HG03342 (cell line): Measurements from ENCODE around the gene MEF2D.
A peak's percentile ranks its signal among the peaks of the same experiment; 100 is the strongest.

ENCODE experiments used
- ATAC-seq: cut with Tn5 transposase; IDR thresholded peaks from one replicate; pipeline ENCODE4 v1.9.1; 2021; ENCODE audit warnings: mild to moderate bottlenecking, moderate library complexity; ENCODE audit not compliant: unreplicated experiment

MEF2D gene

DNA sequence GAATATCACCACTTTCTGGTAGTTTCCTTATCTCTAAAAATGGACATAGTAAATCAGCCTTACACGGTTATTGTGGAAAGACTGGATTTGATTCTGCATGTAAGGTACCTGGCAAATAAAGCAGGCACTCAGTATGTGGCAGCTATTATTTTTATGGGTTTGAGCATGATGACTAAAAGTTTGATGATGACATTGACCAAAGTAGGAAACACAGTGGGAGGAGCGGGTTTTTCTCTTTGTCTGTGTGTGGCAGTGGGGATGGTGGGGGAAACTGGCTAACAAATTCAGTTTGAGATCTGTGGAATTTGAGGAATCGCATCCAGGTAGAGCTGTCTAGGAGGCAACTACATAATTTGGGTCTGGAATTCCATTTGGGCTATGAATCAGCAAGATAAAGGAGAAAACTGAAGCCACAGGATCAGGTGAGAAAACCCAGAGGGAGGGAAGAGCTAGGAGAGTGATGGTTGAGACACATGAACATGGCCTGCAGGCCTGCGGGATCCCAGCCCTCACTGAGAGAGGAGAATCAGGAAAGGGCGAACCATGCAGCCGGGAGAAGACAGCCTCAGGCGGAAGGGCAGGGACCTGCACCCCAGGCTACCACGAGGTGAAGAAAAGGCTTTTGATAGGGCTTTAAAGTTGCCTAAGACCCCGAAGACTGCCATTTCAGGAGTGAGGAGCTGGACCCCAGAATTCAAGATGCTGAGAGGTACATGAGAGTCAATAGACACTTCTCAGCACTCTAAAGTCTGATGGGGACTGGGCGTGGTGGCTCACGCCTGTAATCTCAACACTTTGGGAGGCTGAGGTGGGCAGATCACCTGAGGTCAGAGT, 52.2 kb downstream of the MEF2D start:
- no peak for ATAC-seq

DNA sequence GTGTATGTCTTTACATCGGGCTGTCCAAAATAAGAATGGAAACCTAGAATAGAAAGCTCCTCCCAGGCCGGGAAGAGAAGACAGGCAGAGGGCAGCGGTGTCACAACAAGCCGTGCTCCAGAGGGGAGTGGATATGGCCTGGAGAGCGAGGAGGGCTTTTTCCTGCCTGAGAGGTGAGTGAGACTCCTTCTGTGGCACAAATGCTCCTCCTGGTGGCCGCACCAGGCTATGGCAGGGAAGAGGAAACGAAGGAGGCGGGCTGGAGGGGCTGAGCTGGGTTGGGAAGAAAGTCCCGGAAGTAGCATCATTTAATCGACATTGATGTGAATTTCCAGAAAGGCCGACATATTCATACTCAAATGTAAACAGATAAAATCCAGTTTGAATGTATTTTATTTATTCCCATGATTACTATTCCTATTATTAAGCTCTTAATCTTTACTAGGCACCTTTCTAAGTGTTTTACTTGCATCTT, 54.7 kb downstream of the MEF2D start:
- peak; percentile 47 for ATAC-seq

- no peak for ATAC-seq
These were observed 56.1 kb downstream of the MEF2D start for GRCh38 chr1:156444407-156445001.

DNA sequence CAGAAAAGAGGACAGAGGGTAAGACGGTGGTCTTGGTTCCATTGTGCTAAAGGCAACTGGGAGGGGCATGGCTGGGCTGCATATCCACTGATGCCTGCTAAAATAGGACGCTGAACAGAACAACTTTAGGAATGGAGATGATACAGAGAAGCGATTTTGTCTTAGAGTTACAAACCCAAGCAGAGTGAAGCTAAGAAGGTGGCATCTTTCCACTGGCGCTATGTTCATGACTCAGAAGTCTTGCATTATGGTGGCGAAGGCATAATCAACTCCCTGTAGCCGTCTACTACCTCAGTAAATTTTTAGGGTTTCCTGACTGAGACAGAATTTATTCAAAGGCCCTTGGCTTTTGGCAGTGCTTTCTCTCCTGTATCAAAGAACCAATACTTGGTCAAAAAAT, 57.3 kb downstream of the MEF2D start:
- no peak for ATAC-seq

- ATAC-seq = no peak
These were observed 59.7 kb downstream of the MEF2D start for GRCh38 chr1:156440654-156441437.

DNA sequence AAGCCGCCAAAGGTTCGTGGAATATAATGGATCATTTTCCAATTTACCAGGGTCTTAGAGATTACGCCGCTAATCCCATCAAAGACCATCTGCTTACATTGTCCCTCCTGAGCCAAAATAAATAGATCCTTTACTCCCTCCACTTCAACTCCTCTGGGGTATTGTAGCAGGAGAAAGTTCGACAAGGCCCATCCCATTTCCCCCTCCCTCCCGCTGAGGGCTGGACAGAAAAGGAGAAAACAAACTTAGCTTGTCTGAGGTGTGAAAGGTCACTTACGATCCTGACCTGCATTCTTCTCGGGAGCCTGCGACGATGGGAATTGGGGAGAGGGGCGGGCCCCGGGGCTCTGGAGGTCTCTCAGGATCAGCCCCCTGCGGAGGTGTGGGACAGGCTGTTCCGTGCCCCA, 60.8 kb downstream of the MEF2D start:
- ATAC-seq = no peak

DNA sequence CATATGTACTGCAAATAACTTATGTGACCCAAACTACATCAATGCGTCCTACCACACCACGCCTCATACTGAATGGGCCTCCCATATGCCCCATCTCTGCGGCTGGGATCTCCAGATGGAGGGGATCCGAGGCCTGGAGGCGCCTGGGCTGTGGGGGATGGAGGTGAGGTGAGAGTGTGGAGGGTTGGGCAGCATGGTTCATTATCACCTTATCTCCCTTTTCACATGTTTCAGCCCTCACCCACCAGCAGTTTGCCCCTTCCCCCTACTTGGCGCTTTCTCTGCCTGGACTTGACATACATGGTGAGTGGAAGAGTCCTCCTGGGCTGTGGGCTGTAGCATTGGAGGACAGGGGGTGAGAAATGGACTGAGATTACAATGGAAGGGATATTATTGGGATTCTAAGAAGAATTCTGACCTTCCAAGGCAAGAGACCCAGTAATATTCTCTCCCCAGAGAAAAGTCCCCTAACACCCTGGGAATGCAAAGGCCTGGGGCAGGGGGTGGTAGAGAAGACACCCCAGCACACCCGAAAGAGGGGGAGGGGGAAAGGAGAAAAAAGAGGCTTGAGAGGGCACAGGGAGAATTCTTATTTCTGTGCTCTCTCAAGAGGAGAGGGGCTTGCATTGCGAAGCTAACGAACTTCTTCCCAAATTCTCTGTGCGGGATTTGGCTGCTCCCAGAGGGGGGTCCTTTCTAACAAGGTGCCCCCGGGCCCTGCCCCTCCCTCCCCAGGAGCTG, 61.4 kb downstream of the MEF2D start:
- ATAC-seq = no peak

DNA sequence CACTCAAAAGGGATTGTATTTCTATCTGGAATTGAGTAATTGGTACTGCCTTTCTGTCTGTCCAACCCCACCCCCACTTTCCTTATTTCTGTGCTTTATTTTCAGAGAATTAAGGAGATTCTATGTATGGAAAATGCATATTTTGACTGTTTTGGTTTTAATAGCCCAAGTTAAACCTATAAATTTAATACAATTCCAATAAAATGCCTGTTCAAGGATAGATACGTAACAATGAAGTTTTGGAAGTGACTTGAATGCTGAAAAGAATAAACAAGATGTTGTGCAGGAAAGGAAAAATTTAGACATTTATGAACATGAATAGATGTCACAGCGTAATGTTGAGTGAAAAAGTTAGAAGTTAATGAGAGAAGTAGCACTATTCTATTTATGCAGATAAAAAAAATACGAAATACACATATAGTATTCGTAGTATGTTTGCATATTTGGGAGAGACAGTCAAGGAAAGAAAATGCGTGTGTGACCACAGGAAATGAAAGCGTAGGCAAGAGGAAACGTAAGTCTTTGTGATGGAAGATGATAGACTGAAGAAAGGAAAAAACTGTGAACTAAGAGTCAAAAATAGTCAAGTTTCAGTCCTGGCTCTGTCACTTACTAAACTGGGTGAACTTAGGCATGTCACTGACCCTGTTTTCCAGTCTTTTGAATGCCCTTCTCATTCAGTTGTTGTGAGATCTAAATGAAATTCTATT, 62.1 kb downstream of the MEF2D start:
- no peak for ATAC-seq

- ATAC-seq = no peak
These were observed 63.3 kb downstream of the MEF2D start for GRCh38 chr1:156437037-156437867.

- ATAC-seq = no peak
These were observed 64.2 kb downstream of the MEF2D start for GRCh38 chr1:156436141-156437036.

DNA sequence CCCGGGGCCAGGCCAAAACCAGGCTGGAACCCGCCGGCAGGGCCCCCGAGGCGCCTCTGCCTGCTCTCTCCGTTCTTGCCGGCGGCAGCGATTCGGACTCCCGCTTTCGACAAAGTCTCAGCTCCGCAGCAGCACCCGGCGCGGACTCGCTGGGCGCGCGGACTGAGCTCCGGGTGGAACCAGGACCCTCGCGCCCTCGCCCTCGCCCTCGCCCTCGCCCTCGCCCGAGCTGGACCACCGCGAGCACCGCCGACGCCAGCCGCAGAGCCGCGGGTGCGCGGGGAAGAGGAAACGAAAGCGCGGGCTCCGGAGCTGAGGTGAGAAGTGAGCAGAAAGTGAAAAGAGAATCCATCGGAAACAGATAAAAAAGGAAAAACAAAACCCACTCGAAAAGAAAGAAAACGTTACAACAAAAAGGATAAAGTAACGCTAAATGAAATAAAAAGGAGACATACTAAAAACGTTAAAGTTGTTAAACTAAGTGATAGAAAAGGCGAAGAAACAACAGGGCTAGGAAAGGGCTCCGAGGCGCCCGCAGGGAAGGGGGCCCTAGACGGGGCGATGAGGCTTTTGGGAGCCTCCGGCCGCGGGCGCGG, 64.9 kb downstream of the MEF2D start:
- no peak for ATAC-seq

GRCh38 chr1:156434989-156435544, 65.5 kb downstream of the MEF2D start:
- no peak for ATAC-seq

- no peak for ATAC-seq
These were observed 67.0 kb downstream of the MEF2D start for GRCh38 chr1:156433602-156434001.

DNA sequence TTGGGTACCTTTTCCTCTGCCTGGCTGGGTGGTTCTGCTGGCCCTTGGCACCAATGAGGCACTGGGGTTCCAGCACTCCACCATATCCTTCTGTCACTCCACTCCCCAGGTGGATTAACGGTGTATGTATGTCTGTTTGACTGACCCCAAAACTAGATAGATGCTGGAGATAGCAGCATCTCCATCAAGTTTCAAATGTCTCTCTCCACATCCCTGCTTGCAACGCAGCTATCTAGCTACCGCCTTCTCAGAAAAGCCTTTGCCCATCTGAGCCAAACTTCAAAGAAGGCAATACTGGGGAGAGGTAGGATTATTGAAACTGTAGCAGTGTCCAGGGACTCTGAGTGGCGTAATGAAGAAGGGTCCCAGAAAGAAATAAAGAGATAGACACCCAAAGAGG, 67.5 kb downstream of the MEF2D start:
- ATAC-seq = no peak

DNA sequence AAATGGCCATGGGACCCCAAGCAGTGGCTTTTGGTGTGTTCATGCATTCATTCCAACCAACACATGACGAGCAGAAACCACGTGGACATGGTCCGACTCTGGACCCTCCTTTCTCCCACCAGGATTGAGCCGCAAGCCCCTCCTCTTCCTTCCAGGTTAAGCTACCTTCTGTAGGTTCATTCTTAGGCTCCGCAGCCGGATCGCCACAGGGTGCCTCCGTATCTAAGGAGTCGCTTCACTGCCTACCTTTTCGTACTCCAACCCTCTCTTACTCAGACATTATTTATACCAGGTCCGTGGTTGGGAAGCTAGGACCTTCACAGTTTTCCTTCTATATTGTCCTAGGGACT, 67.9 kb downstream of the MEF2D start:
- no peak for ATAC-seq

DNA sequence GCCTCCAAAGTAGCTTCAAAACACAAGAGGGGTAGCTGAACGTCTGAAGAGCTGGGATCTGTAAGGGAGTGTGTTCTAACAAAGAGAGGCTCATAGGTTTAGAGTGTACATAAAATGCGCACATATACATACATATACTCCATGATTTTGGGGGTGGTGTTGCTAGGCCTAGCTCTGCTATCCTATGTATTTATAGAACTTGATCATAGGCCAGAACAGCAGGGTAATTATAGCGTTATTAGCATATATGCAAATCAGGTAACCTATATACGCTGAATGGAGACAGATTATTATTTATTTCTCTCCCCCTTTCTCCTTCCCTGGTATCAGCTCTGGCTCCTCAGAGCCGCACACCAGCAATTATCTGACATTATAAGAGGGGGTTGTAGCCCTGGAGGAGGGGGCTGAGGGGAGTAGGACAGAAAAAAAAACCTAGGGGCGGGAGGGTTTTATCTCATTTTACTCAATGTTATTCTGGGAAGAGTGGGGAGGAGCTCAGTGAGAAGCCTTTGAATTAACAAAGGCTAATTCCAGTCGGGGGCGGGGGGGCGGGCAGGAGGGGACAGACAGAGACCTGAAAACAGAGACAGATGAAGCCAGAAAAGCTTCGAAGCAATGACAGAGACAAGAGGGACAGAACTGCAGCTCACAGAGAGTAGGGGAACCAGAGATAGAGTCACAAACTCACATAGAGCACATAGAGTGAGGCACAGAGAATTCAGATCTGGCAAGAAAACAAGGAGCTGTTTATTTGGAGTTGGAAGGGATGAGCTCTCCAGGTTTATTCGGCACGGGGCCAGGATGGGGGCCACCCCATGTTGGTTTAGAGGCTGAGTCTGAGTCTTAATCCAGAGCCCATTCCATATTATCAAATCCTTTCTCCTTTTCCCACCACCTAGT, 68.6 kb downstream of the MEF2D start:
- no peak for ATAC-seq

DNA sequence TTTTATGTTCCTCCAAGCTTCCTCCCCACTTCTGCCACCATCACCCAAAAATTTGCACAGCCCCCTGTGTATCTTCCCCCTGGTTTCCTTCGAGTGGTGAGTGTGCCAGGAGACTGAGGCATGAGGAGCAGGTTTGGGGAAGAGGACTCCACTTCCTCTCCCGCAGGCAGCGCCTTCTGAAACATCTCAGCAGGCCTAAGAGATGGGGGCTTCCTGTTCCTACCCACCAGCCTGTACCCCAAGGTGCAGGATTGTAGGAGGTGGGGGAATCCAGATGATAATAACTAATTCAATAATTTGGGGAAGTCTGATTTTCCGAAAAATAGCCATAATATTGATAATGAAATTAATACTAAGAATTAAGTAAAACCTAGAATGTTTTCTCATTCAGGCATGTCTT, 69.2 kb downstream of the MEF2D start:
- ATAC-seq = no peak
